Measurements from ENCODE around the gene TNFRSF19.

DNA sequence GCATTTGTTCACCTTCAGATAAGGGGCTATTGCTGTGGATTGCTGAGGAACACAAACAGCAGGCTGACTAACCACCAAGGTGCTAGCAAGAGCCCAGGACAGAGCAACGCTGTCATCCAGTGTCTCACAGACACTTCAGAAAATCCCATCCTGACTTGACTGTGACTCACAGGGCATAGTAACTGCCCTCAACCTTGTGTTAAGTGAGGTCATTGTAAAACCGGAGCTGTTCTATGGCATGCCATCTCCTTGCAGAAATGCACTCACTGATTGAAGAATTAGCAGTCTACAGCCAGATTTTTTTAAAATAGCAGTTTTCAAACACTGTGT lies 51.1 kb downstream of the TNFRSF19 start:
- TF ChIP-seq CTCF (conservative IDR thresholded peaks at IDR 0.05) (no peak), EZH2 (IDR thresholded peaks at IDR 0.05; ENCODE audit: low read depth) (no peak)

Data from PC-9 (cell line).